HG02885 (cell line): ENCODE data around the gene SUB1.
"Not testable (repeated sequence)": the region's sequence is repeated elsewhere in the genome, so short reads cannot be mapped to it uniquely, and the experiment has no call there.

ENCODE experiments used
- ATAC-seq: cut with Tn5 transposase; IDR thresholded peaks from one replicate; pipeline ENCODE4 v1.9.1; 2021; ENCODE audit warnings: mild to moderate bottlenecking; ENCODE audit not compliant: unreplicated experiment, poor library complexity

SUB1 gene

DNA sequence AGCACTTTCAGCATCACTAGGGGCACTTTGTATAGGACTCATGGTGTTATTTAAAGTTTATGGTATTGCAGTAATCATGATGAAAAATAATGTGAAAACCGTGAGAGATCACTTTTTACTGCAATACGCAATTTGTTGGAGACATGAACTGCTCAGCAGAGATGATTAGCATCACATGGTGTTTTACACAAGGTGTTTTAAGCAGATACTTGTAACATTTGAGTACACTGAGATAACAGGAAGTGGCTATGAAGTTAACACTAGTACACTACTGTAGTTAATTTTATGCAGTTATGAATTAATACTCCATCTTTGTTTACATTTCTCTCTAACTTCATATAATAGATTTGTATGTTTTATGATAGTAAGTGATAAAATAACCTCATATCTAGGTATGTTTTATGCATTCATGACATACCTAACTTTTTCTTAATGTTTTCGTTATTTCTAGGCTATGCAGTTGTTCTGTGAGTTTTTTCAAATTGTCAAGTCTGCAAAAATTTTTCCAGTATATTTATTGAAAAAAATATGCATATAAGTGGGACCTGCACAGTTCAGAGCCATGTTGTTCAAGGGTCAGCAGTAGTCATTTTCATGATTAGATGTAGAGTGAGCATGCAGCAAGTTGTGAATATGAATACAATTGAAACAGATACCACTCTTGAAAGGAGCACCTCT, 13.0 kb downstream of the SUB1 start:
- ATAC-seq = no peak

DNA sequence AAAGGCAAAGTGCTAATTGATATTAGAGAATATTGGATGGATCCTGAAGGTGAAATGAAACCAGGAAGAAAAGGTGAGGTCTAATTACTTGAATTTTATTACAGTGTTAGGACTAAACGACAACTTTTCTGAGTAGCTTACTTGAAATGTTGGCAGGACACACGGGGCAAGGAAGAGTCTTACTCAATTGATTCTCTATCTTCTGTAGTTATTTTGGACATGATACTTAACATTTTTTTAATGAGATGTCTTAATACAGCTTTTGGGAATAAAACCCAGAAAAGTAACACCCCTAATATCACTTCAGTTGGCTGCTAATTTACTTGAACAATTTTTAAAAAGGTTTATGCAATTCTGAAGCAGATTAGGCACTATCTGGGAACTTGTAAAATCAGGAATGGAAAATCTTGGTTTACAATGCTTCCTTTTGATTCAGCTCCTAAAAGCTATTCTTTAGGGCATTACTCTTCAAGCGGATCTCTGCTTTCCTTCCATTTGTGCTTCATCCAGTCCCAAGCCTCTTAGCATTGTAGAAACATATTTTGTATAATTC, 13.7 kb downstream of the SUB1 start:
- no peak for ATAC-seq

DNA sequence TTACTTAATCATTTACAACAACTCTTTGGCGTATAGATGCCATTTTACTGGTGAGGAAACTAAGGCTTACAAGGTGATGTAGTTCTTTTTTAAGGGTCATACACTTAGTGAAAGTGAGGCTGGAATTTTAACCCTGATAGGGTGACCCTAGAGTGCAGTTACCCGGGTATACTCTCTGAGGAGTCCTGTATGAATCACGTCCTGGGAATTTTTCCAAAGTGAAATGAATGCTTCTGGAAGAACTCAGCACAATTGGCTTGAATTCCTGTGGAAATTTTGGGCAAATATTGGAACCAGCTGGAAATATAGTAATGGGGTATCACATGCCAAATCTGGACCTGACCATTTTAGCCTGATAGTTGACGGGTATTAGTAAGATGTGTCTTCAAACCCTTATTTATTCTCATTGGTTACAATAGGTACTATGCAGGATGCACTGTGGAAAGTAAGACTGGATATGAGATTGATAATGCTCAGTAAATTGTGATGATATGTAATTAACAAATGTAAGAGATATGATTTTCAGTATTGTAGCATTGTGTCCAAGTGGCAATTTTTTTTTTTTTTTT, 14.8 kb downstream of the SUB1 start:
- ATAC-seq = no peak

DNA sequence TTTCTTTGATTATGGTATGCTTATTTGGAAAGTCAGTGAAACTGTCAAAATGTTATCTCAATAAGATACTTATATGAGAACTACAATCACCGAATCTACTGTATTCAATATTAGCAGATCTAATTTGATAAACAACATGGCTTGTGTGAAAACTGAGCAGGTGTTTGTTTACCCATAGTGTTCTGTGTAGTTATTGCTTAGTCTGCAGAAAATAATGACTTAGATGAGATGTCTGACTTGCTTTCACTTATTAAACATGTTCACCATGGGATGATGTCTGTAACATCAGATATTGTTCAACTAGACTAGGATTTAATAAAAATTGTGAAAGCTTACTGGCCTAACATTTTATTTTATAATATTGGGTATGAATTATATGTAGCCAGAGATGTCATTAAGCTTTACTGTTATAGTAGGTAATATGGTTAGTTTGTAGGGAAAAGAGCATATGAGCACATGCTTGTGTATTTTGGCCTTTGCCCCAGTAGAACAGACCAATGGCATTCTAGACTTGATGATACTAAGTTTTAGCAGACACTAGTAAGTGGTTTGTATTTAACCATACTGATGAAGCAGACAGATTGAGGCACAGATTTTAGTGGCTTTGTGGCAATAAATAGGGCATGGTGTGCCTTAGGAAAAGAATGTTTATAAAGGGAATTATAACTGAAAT, 16.4 kb downstream of the SUB1 start:
- ATAC-seq = no peak

DNA sequence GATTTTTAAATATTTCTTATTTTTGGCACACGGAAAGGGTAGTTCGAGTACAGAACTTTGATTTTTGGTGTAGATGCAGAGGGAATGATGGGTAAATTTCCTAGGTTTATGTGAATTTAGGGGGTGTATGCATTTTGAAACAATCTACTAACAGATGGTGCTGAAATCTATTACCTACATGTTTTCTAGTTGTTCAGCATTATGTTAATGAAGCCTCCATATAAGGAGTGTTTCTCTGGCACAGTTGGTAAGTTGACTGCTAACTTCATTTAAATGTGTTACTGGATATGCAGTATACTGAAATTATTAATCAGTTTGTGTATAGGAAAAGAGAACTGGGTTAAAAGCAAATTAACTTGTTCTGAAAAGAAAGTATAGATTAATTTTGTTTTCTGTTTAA, 17.5 kb downstream of the SUB1 start:
- no peak for ATAC-seq

DNA sequence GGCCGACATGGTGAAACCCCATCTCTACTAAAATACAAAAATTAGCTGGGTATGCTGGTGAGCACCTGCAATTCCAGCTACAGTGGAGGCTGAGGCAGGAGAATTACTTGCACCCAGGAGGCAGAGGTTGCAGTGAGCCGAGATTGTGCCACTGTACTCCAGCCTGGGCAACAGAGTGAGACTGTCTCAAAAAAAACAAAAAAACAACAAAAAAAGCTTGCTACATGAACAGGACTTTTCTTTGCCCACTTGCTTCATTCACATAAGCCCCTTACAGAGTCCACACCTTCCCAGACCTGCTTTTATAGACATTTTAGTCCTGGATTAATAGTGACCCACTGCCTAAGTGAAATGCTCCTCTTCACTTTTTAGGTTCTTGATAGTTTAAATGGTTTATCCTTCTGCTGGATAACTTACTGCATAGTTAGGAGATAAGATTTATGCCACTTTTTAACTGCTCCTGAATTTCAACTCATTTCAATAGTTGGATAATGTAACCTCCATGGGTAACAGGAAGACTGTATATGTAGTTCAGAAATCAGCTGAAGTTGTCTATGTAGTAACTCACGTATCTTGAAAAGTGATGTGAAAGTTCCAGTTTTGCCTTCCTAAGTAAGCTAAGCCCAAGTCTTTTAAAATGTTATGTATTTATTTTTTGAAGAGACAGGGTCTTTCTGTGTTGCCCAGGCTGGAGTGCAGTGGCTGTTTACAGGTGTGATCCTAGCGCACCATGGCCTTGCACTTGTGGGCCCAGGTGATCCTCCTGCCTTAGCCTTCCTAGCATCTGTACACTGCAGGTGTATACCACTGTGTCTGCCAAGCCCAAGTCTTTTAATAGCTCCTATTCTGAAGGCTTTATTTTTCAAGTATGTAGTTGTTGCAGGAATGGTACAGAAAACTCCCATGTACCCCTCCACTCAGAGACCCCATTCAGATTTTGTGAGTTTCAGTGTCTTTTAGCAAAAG, 19.7 kb downstream of the SUB1 start:
- ATAC-seq = no peak

DNA sequence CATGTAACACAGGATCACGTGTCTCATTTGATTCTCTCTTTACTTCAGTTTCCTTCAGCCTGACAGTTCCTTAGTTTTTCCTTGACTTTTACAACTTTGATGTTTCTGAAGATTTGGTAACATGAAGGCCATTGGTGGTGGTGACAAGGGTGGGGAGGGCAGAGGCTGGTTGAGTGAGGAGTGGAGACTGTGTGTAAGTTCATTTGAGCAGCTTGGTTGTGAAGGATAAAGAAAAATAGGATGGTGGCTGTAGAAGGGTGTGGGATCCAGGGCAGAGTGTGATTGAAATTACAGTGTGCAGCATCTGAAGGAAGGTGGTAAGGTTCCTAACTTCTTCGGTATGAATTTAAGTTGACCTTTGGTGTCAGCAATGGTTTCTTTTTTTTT, 20.4 kb downstream of the SUB1 start:
- ATAC-seq = no peak

DNA sequence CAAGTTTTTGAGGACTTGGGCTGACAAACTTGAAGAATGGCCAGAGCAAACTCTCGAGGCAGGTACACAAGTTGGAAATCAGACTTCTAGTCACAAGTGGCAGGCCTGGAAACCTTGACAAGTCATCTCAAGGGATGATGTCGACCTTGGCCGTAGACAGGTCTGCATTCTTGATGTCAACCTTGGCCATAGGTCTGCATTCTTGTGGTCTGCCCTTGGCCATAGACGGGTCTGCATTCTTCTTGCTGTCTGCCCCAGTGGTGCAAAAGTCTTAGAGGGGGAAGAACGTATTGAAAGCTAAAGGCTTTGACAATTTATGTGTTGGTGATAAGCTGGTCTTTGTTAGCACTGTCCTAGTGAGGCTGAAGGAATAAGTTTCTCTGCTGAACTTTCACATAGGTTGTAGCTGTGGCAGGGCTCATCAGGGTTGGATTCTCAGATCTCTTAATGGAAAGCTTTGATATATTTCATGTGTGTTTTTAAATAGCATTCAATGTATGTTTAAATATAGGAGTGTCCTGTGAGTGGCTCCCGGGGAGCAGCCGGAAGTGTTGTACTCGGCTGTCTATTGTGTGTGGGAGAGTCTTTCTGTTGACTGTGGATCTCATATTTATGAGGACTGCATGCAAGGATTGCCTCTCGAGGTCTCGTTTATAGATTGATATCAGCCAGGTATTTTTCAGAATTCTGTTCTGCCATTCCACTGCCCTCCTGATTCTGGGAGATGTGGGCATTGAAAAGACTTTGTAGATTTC, 27.0 kb downstream of the SUB1 start:
- ATAC-seq = no peak

DNA sequence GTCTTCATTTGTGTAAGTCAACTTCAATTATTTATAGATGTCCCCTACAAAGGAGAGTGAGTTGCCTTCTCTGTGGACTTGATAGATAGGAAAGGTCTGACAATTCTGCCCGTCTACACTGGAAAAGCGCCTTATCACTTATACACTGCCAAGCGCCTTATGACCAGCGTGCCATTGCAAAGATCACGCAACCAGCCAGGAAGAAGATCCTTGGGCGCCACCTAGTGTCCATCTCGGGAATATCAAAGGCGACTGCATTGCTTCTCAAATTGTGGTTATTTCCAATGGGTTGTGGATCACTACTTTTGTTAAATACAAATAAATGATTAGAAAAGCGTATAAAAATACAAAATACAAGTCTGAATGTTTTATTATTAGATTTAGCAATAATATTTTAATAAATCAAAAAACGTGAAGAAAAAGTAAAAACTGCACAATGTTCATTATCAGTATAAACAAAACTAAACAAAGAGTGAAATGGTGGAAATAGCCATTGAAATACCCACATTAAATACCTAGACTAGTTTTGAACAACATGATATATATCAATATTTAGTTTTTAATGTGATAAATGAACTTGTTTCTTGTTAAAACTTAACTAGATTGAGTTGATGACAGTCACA, 27.8 kb downstream of the SUB1 start:
- peak; percentile 85 for ATAC-seq

DNA sequence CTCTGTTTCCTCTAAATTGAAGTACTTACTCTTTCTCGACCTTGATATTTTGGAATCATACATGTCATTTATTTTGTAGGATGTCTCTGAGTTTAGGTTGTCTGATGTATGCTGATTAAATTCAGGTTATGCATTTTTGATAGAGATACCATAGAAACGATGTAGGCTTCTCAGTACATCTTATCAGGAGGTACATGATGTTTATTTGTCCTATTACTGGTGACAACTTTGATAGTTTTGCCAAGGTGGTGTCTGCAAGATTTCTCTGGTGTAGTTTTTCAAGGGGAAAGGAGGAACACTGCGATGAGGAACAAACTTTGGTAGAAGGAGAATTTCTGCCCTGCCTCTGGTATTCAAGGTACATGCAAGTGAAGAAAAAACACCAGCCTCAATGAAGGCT, 29.9 kb downstream of the SUB1 start:
- no peak for ATAC-seq

DNA sequence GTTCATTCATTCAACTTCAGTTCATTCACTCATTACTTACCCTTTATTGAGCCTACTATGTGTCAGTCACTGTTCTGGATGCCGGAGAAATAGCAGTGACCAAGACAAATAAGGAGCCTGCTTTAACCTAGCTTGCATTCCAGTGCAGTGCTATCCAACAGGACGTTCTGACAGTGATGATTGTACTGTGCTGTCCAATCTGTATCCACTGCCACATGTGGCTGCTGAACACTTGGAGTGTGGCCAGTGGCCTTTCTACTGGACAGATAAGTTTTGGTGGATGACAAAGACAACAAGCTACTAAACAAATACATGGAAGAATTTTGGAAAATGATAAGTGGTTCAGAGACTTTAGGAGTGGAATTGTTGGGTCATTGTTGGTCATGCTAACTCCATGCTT, 33.6 kb downstream of the SUB1 start:
- ATAC-seq = no peak

DNA sequence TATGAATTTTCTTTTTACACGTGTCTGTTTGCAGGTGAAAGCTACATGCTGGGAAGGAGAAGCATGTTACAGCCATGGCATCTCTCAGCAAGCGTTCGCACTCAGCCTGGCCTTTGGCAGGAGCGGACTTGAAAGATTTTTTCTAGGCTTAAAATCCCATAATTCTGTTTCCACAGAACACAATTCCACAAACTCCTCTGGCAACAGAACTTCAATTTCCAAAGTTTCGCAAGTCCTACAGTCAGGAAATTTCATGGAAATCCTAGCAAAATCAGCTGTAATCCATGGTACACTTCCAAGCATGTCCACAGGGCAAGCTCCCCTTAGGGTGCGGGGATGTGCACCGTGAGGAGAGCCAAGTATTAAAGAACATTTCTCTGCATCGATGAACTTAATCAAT, 35.9 kb downstream of the SUB1 start:
- ATAC-seq = no peak

DNA sequence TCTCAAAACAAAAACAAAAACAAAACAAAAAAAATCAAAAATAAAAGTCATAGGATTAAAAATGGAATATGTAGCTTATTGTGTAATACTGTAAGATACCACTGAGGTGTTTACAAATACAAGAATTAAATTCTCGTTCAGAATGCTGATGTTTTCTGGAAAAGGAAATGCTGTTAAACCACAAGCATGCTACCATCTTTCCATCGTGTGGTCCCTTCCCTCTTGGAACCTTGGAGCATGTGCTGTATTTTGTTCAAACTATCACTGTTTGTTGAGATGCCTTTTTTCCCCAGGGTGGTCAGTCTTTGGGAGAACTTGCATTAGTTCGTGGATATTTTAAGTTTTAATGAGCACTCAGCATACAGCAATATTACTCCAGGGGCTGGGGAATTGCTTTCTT, 39.7 kb downstream of the SUB1 start:
- ATAC-seq = no peak

DNA sequence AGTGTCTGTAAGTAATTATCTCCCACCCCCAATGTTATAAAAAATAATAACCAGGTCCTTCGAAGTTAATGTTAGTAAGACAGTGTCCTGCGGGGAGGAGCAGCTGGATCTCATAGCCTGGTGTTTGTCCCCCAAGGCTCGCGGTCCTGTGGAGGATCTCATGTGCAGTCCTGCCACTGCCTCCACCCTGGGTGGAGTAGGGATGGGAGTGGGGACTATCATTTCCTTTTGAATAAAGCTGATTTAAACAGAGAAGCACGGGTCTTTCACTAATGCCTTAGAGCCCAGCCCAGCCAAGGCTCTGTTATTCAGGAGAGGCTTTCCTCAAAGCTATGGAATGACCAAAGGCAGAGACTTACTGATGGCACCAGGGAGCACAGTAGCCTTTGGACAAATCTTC, 40.2 kb downstream of the SUB1 start:
- ATAC-seq = no peak

DNA sequence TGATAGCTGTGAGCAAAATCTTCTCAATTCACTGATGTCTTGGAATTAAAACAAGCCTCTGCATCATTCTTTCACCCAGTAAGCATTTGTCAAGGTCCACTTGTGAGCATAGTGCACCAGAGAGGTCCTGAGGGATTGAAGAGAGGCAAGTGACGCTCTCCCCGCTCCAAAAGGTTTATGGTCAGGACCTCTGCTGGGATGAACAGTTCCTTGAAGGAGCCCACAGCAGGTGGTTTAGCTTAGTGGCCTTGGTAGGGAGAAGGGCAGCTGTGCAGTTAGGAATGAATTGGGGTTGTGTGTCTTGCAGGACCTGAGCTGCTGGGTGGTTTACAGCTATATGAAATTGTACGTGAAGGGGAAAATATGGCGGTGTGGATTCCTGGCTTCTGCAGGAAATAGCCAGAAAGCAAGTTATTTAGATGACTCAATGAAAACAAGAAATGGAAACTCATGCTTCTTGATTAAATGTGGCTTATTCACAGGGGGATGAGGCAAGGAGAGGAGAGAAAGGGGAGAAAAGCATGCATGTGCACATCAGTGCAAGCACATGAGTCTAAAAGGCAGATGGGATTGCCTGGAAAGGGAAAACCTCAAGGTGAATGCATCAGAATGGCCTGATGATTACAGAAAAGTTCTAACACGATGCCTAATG, 42.0 kb downstream of the SUB1 start:
- no peak for ATAC-seq

DNA sequence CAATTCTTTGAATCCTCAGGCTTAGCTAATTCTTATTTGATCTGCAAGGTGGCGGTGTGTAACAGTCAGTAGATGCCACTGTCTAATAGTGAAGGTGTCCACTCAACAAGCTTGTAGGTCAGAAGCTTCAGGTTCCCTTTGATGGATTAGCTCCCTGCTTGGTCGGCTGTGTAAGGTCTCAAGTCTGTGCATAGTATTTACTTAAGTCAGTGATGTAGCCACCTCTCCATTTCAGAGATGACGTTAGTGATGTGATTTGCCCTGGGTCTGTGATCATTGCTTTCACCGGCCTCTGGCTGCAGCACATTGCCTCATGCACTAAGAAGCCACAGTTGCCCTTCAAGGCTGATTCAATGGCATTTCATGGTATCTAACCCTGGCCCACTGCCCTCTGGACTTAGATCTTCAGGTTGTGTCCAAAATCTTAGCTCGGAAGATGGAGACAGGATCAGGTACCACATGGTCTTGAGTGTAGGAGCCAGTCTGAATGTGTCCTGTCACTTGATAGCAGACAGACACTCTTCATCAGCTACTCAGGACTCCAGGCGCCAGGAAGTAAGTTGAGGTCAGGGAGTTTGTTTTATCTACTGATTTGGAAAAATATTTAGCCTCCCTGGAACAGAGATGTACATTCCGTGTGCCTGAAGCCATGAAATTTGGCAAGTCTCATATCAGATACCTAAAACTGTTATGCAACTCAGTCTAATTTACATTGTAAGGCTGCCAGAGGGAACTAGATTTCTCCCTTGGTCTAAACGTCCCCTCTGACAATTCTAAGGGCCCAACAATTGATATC, 42.9 kb downstream of the SUB1 start:
- no peak for ATAC-seq

DNA sequence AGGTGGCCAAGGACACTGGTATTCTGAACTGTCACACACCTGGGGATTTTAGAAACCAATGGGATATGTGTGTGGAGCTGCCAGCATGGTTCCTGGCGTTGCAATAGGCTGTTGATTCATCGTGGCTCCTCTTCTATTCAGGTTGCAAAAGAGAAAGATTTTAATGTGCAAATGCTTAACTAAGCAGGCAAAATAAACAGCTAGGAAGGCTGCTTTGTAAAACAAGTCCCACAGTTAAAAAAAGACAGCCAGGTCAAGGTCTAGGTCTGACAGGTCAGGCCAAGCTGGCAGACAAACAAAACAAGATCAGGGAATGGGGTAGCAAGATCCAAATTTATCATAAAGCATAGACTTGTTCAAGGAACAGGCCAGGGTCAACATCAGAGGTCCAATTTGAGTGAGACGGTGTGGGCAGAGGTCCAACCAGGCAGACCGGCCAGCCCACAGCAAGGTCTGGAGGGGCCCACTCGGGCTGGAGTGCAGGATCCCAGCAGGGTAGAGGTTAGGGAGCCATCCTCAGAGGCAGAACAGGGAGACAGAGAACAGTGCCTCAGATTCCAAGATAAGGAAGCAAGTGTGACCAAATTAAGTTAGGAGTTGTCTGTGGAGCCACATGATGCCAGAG, 45.6 kb downstream of the SUB1 start:
- ATAC-seq = no peak

DNA sequence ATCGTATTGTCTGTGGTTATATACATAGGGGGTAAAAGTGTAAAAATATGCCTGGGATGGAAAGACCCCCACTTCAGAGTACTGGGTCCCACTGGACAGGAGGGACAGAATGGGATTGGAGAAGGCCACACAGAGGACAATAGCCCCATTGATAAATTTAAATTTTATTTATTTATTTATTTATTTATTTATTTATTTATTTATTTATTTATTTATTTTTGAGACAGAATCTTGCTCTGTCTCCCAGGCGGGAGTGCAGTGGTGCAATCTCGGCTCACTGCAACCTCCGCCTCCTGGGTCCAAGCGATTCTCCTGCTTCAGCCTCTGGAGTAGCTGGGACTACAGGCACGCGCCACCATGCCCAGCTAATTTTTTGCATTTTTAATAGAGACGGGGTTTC, 47.7 kb downstream of the SUB1 start:
- not testable (repeated sequence) for ATAC-seq
